IMR-90 (cell line): ENCODE measurements around the gene IRX1. TPM values are rescaled to one million over a fixed set of nuclear protein-coding genes. Genes with fewer than 3 reads are reported as not detected.

Source experiments
- ATAC-seq: fragments of 200-7000 bp; cut with Tn5 transposase; 2 replicates; pipeline ENCODE4 v1.9.1; 2020; ENCODE audit warnings: low read depth, mild to moderate bottlenecking, moderate library complexity
- BruUV-seq: library from RNA; stranded (reverse); fragments of 400-500 nt; replicated peaks from 2 replicates; lab custom pipeline; 2021; lab: Mats Ljungman, UMichigan
- CTCF ChIA-PET: fragments of 300-600 bp; formaldehyde crosslinking; extraction: SDS; loops from one replicate; lab custom pipeline; 2021; ENCODE audit warnings: antibody characterized with exemption; lab: Yijun Ruan, JAX
- POLR2A ChIA-PET: fragments of 300-600 bp; sonication (Branson Sonifier 250); formaldehyde crosslinking; loops from one replicate; lab custom pipeline; 2022; ENCODE audit warnings: antibody characterized with exemption; ENCODE audit not compliant: unreplicated experiment; lab: Charles Lee
- DNase-seq: peaks from one replicate; pipeline ENCODE4 v3.0.0; 2013
- H2AFZ ChIP-seq: replicated peaks from 2 replicates; pipeline ENCODE3; 2013; ENCODE audit warnings: low read length, mild to moderate bottlenecking; ENCODE audit not compliant: poor library complexity
- H2AK5ac ChIP-seq: 2 replicates; pipeline ENCODE4 v1.6.1; 2013; ENCODE audit warnings: low read depth, low read length, inconsistent platforms
- H2AK9ac ChIP-seq: replicated peaks from 2 replicates; pipeline ENCODE3; 2013; ENCODE audit warnings: mild to moderate bottlenecking, low read depth, low read length, moderate library complexity; ENCODE audit not compliant: poor library complexity
- H2BK120ac ChIP-seq: 2 replicates; pipeline ENCODE4 v1.6.1; 2013; ENCODE audit warnings: low read depth, low read length, inconsistent platforms
- H2BK15ac ChIP-seq: 3 replicates; pipeline ENCODE4 v1.6.1; 2013; ENCODE audit warnings: low read depth, low read length, inconsistent platforms
- H2BK20ac ChIP-seq: 2 replicates; pipeline ENCODE4 v1.6.1; 2013; ENCODE audit warnings: low read depth, mild to moderate bottlenecking, inconsistent platforms, low read length, moderate library complexity
- H2BK5ac ChIP-seq: 2 replicates; pipeline ENCODE4 v1.6.1; 2013; ENCODE audit warnings: mild to moderate bottlenecking, low read depth, low read length, inconsistent platforms; ENCODE audit not compliant: poor library complexity, severe bottlenecking
- H3K14ac ChIP-seq: replicated peaks from 2 replicates; pipeline ENCODE4 v1.6.1; 2013; ENCODE audit warnings: low read depth, low read length, inconsistent platforms
- H3K18ac ChIP-seq: 2 replicates; pipeline ENCODE4 v1.6.1; 2013; ENCODE audit warnings: low read depth, low read length, control low read depth
- H3K23ac ChIP-seq: 2 replicates; pipeline ENCODE4 v1.6.1; 2013; ENCODE audit warnings: low read depth, low read length, inconsistent platforms
- H3K27ac ChIP-seq: 2 replicates; pipeline ENCODE4 v1.5.1; 2013; ENCODE audit warnings: mild to moderate bottlenecking, control low read depth, low read length; ENCODE audit not compliant: insufficient read depth
- H3K27me3 ChIP-seq: 2 replicates; pipeline ENCODE4 v1.6.1; 2013; ENCODE audit warnings: low read length; ENCODE audit not compliant: control insufficient read depth, insufficient read depth
- H3K36me3 ChIP-seq: 2 replicates; pipeline ENCODE4 v1.6.1; 2013; ENCODE audit warnings: low read length, mixed read lengths; ENCODE audit not compliant: control insufficient read depth, insufficient read depth
- H3K4ac ChIP-seq: 2 replicates; pipeline ENCODE4 v1.6.1; 2013; ENCODE audit warnings: low read depth, low read length, inconsistent platforms
- H3K4me1 ChIP-seq: 2 replicates; pipeline ENCODE4 v1.6.1; 2013; ENCODE audit warnings: low read length, mixed read lengths; ENCODE audit not compliant: control insufficient read depth, insufficient read depth
- H3K4me2 ChIP-seq: 2 replicates; pipeline ENCODE4 v1.6.1; 2013; ENCODE audit warnings: low read depth, mild to moderate bottlenecking, control low read depth, low read length, moderate library complexity
- H3K4me3 ChIP-seq: 2 replicates; pipeline ENCODE4 v1.5.1; 2013; ENCODE audit warnings: low read depth, mild to moderate bottlenecking, control low read depth, low read length, moderate library complexity; ENCODE audit not compliant: insufficient read depth
- H3K56ac ChIP-seq: 2 replicates; pipeline ENCODE4 v1.6.1; 2013; ENCODE audit warnings: low read length, inconsistent platforms; ENCODE audit not compliant: insufficient read depth; ENCODE audit errors: extremely low read depth
- H3K79me1 ChIP-seq, 2 experiments: 2 replicates each; pipeline ENCODE4 v1.6.1; 2013; ENCODE audit warnings: low read length in 2 of 2, inconsistent platforms in 1 of 2, low read depth in 1 of 2
- H3K9ac ChIP-seq: 2 replicates; pipeline ENCODE4 v1.6.1; 2013; ENCODE audit warnings: low read depth, low read length, control low read depth
- H3K9me1 ChIP-seq: 2 replicates; pipeline ENCODE4 v1.6.1; 2013; ENCODE audit warnings: low read length, inconsistent platforms; ENCODE audit not compliant: insufficient read depth
- H3K9me3 ChIP-seq: 2 replicates; pipeline ENCODE4 v1.6.1; 2013; ENCODE audit warnings: low read length; ENCODE audit not compliant: control insufficient read depth, insufficient read depth
- H4K20me1 ChIP-seq: 2 replicates; pipeline ENCODE4 v1.6.1; 2013; ENCODE audit warnings: low read length, inconsistent platforms; ENCODE audit not compliant: insufficient read depth
- H4K5ac ChIP-seq: 2 replicates; pipeline ENCODE4 v1.6.1; 2013; ENCODE audit warnings: mild to moderate bottlenecking, low read depth, low read length, control low read depth
- H4K8ac ChIP-seq, 2 experiments: 2 replicates each; pipeline ENCODE4 v1.6.1; 2013; ENCODE audit warnings: low read depth in 2 of 2, low read length in 2 of 2, control low read depth in 1 of 2, inconsistent platforms in 1 of 2
- H4K91ac ChIP-seq: 2 replicates; pipeline ENCODE4 v1.6.1; 2013; ENCODE audit warnings: low read depth, low read length, inconsistent platforms; ENCODE audit not compliant: insufficient read depth
- BHLHE40 ChIP-seq: fragments of 150-350 bp; IDR thresholded peaks from 2 replicates; pipeline ENCODE4 v1.6.1; 2016; ENCODE audit warnings: mild to moderate bottlenecking, low read depth, low read length
- CEBPB ChIP-seq: IDR thresholded peaks from 2 replicates; pipeline ENCODE4 v1.6.1; 2012; ENCODE audit warnings: low read depth, low read length, improper control_type of control experiment
- CHD1 ChIP-seq: IDR thresholded peaks from 2 replicates; pipeline ENCODE4 v1.6.1; 2012; ENCODE audit warnings: low read depth, low read length, improper control_type of control experiment
- CTCF ChIP-seq: conservative IDR thresholded peaks from 2 replicates; pipeline ENCODE4 v1.5.1; 2012; ENCODE audit warnings: mild to moderate bottlenecking, low read depth, low read length, improper control_type of control experiment
- ELK1 ChIP-seq: fragments of 150-350 bp; IDR thresholded peaks from 2 replicates; pipeline ENCODE4 v1.6.1; 2016; ENCODE audit warnings: low read depth, mild to moderate bottlenecking, low read length, moderate library complexity, borderline replicate concordance
- FOS ChIP-seq: fragments of 150-350 bp; IDR thresholded peaks from 2 replicates; pipeline ENCODE4 v1.6.1; 2016; ENCODE audit warnings: low read depth, low read length
- MAFK ChIP-seq: IDR thresholded peaks from 2 replicates; pipeline ENCODE4 v1.6.1; 2012; ENCODE audit warnings: low read depth, low read length, improper control_type of control experiment
- MAZ ChIP-seq: IDR thresholded peaks from 2 replicates; pipeline ENCODE4 v1.6.1; 2012; ENCODE audit warnings: low read depth, mild to moderate bottlenecking, low read length, improper control_type of control experiment, moderate library complexity, borderline replicate concordance
- MXI1 ChIP-seq: IDR thresholded peaks from 2 replicates; pipeline ENCODE4 v1.6.1; 2012; ENCODE audit warnings: low read depth, mild to moderate bottlenecking, low read length, moderate library complexity, borderline replicate concordance
- NFE2L2 ChIP-seq: fragments of 150-350 bp; IDR thresholded peaks from 2 replicates; pipeline ENCODE4 v1.6.1; 2016; ENCODE audit warnings: low read depth, mild to moderate bottlenecking, low read length
- POLR2A ChIP-seq: IDR thresholded peaks from 2 replicates; pipeline ENCODE4 v1.6.1; 2012; ENCODE audit warnings: mild to moderate bottlenecking, low read depth, low read length
- RAD21 ChIP-seq: IDR thresholded peaks from 2 replicates; pipeline ENCODE4 v1.6.1; 2012; ENCODE audit warnings: low read length, improper control_type of control experiment
- RCOR1 ChIP-seq: IDR thresholded peaks from 2 replicates; pipeline ENCODE4 v1.6.1; 2012; ENCODE audit warnings: mild to moderate bottlenecking, low read length, improper control_type of control experiment; ENCODE audit not compliant: insufficient replicate concordance
- SMC3 ChIP-seq: fragments of 150-350 bp; IDR thresholded peaks from 2 replicates; pipeline ENCODE4 v1.6.1; 2016; ENCODE audit warnings: low read depth, mild to moderate bottlenecking, antibody characterized with exemption, low read length, moderate library complexity
- USF2 ChIP-seq: fragments of 150-350 bp; IDR thresholded peaks from 2 replicates; pipeline ENCODE4 v1.6.1; 2017; ENCODE audit warnings: mild to moderate bottlenecking, antibody characterized with exemption, low read length, low read depth
- WGBS, 2 experiments: methylation state at CpG; one replicate each; pipeline versions ENCODE4 v1.1.5 to v1.1.7; 2013; ENCODE audit warnings: missing lambda C conversion rate in 2 of 2; ENCODE audit not compliant: insufficient read length in 1 of 2; ENCODE audit errors: extremely low coverage in 2 of 2; 5-methylcytosine and 5-hydroxymethylcytosine counted together
- dilution Hi-C: fragments of 300-500 bp; cut with HindIII; formaldehyde crosslinking; loops from one replicate; pipeline ENCODE4 v1.14.3; 2018; ENCODE audit warnings: low sequenced_read_pairs; ENCODE audit not compliant: unreplicated experiment
- in situ Hi-C: fragments of 300-500 bp; cut with MboI; formaldehyde crosslinking; loops from 3 replicates; pipeline ENCODE4 v1.14.3; 2019; ENCODE audit warnings: low sequenced_read_pairs, inconsistent platforms, mixed read lengths
- intact Hi-C: fragments of 100-400 bp; cut with micrococcal nuclease; formaldehyde crosslinking; loops from 2 replicates; pipeline ENCODE4 v1.10.0; 2022
- polyA plus RNA-seq, 3 experiments: library from polyadenylated mRNA; depleted of rRNA; stranded (reverse); fragments of >200 nt; gene quantifications; 2 replicates each; pipeline ENCODE4 v1.2.3, GENCODE V29; 2012; ENCODE audit warnings: low replicate concordance in 1 of 3
- total RNA-seq: library from RNA; depleted of rRNA; stranded (reverse); fragments of >200 nt; gene quantifications from 2 replicates; pipeline ENCODE4 v1.2.3, GENCODE V29; 2012

IRX1 gene
- total and polyA plus RNA-seq, 2 of the 4 experiments (the other 2 are of a cell fraction), result not detected

- Histone ChIP-seq H3K27ac (no peak overlapping the region), H2AFZ (no peak overlapping the region), H4K8ac (no peak overlapping the region), H3K14ac (no peak overlapping the region), H3K23ac (no peak overlapping the region), H3K4me3 (no peak overlapping the region), H2BK15ac (no peak overlapping the region), H3K4me2 (no peak overlapping the region), H4K91ac (no peak overlapping the region), H3K79me1 (no peaks in the 10 kb centered on the region), H3K36me3 (no peaks in the 10 kb centered on the region), H3K27me3 (peaks cover 62% of the 10 kb centered on the region), H2BK20ac (no peak overlapping the region), H3K9me1 (no peaks in the 10 kb centered on the region), H2AK5ac (no peak overlapping the region), H3K18ac (no peak overlapping the region), H3K9me3 (no peaks in the 10 kb centered on the region), H3K4me1 (no peaks in the 10 kb centered on the region), H2BK120ac (no peak overlapping the region), H4K20me1 (no peaks in the 10 kb centered on the region), H3K56ac (no peak overlapping the region), H2AK9ac (no peak overlapping the region), H3K9ac (no peak overlapping the region), H4K5ac (no peak overlapping the region), H2BK5ac (no peak overlapping the region), H3K4ac (no peak overlapping the region)
- CTCF ChIA-PET, result no interaction called here
- in situ Hi-C loops, result no loop called here
- no TSS peak for BruUV-seq
- WGBS, 2 experiments, result 5% methylated on average over 35 of the region's 86 CpGs; no CpG with 5 or more reads in 1 of the 2 experiments
- DNase-seq, result no peak
- TF ChIP-seq POLR2A (no peak), CEBPB (no peak), FOS (no peak), BHLHE40 (no peak), CTCF (no peak), MAZ (no peak), MAFK (no peak), RAD21 (no peak), SMC3 (no peak), NFE2L2 (no peak), ELK1 (no peak), CHD1 (no peak), USF2 (no peak), RCOR1 (no peak), MXI1 (no peak)
- intact Hi-C loops, result loop anchor here (5.0 kb wide), 1 partner anchor 1837 kb away; no protein-coding TSS in a partner anchor
- POLR2A ChIA-PET, result no interaction called here
- dilution Hi-C loops, result no loop called here
- no peak for ATAC-seq
These were observed 3.8 kb downstream of the IRX1 start for GRCh38 chr5:3599226-3600105.
